ENCODE measurements around the gene REXO4. TPM values are rescaled to one million over a fixed set of nuclear protein-coding genes. Genes with fewer than 3 reads are reported as not detected.

REXO4 gene
- total RNA-seq, 1 donor from 2014 or later, result 33.3 TPM

GRCh38 chr9:133436681-133437080 is 18.9 kb upstream of the REXO4 start:
- ChIA-PET POLR2A (no interaction called here), CTCF (no interaction called here)
- Mint-ChIP-seq H3K9me3 (no peaks in the 10 kb centered on the region), H3K4me1 (peaks cover 24% of the 10 kb centered on the region), H3K27me3 (no peaks in the 10 kb centered on the region), H3K4me3 (no peak overlapping the region), H3K27ac (no peak overlapping the region), H3K36me3 (ENCODE audit: low read depth) (no peaks in the 10 kb centered on the region)
- no peak for TF ChIP-seq CTCF (IDR thresholded peaks at IDR 0.05)
- no peak for DNase-seq
- intact Hi-C loops (cut with micrococcal nuclease), result no loop called here
- ATAC-seq (ENCODE audit: low read depth), result no peak

GRCh38 chr9:133433351-133433843 is 15.6 kb upstream of the REXO4 start:
- peaks cover 9% of the 10 kb centered on the region for H3K4me1 Mint-ChIP-seq
- ChIA-PET CTCF (no interaction called here), POLR2A (no interaction called here)

GRCh38 chr9:133430244-133430643 is 12.4 kb upstream of the REXO4 start:
- ChIA-PET POLR2A (no interaction called here), CTCF (no interaction called here)
- Mint-ChIP-seq H3K27me3 (peaks cover 14% of the 10 kb centered on the region), H3K4me1 (peaks cover 13% of the 10 kb centered on the region), H3K4me3 (peak overlapping the region; percentile 41), H3K27ac (no peak overlapping the region), H3K36me3 (ENCODE audit: low read depth) (no peaks in the 10 kb centered on the region), H3K9me3 (no peaks in the 10 kb centered on the region)
- DNase-seq, result no peak
- TF ChIP-seq CTCF (IDR thresholded peaks at IDR 0.05), result no peak
- intact Hi-C loops (cut with micrococcal nuclease), result no loop called here
- ATAC-seq (ENCODE audit: low read depth), result no peak

More at GRCh38 chr9:133433351-133433843, 15.6 kb upstream of the REXO4 start:
- H3K36me3 Mint-ChIP-seq (ENCODE audit: low read depth), result no peaks in the 10 kb centered on the region
- no peak for DNase-seq
- peaks cover 3% of the 10 kb centered on the region for H3K27me3 Mint-ChIP-seq
- no peaks in the 10 kb centered on the region for H3K9me3 Mint-ChIP-seq
- TF ChIP-seq CTCF (IDR thresholded peaks at IDR 0.05), result no peak
- intact Hi-C loops (cut with micrococcal nuclease), result no loop called here
- no peak overlapping the region for H3K4me3 Mint-ChIP-seq
- H3K27ac Mint-ChIP-seq, result no peak overlapping the region
- ATAC-seq (ENCODE audit: low read depth), result no peak

GRCh38 chr9:133429641-133430161 is 11.9 kb upstream of the REXO4 start:
- Mint-ChIP-seq H3K4me1 (peaks cover 13% of the 10 kb centered on the region), H3K27me3 (peaks cover 16% of the 10 kb centered on the region), H3K9me3 (no peaks in the 10 kb centered on the region), H3K27ac (no peak overlapping the region), H3K36me3 (ENCODE audit: low read depth) (no peaks in the 10 kb centered on the region), H3K4me3 (peak overlapping the region; percentile 74)
- POLR2A ChIA-PET, result no interaction called here
- ATAC-seq (ENCODE audit: low read depth), result peak; percentile 74
- peak; percentile 40 for DNase-seq
- intact Hi-C loops (cut with micrococcal nuclease), result loop anchor here (1.0 to 2.0 kb wide), 3 partner anchors 8 to 23 kb away; no protein-coding TSS in a partner anchor
- no peak for TF ChIP-seq CTCF (IDR thresholded peaks at IDR 0.05)
- CTCF ChIA-PET, result no interaction called here

GRCh38 chr9:133429214-133429613 is 11.4 kb upstream of the REXO4 start:
- no peaks in the 10 kb centered on the region for H3K9me3 Mint-ChIP-seq
- intact Hi-C loops (cut with micrococcal nuclease), result loop anchor here (1.0 to 2.0 kb wide), 3 partner anchors 8 to 22 kb away; no protein-coding TSS in a partner anchor
- H3K4me3 Mint-ChIP-seq, result peak overlapping the region; percentile 74
- POLR2A ChIA-PET, result no interaction called here
- H3K27me3 Mint-ChIP-seq, result peaks cover 17% of the 10 kb centered on the region
- no peak overlapping the region for H3K27ac Mint-ChIP-seq
- no peaks in the 10 kb centered on the region for H3K36me3 Mint-ChIP-seq (ENCODE audit: low read depth)
- H3K4me1 Mint-ChIP-seq, result peaks cover 13% of the 10 kb centered on the region
- CTCF ChIA-PET, result no interaction called here
- TF ChIP-seq CTCF (IDR thresholded peaks at IDR 0.05), result no peak
- DNase-seq, result no peak
- ATAC-seq (ENCODE audit: low read depth), result no peak

All from activated B cell treated with CpG ODN at 0.5 μM for 24 hours (primary cell).